Lung (tissue), 12 donors: ENCODE results near the gene HDAC4. TPM values are rescaled to one million over a fixed set of nuclear protein-coding genes. Genes with fewer than 3 reads are reported as not detected.

Experiments used
- ATAC-seq: fragments of 200-7000 bp; cut with Tn5 transposase; one replicate; pipeline ENCODE4 v1.9.1; 2020; ENCODE audit warnings: moderate number of reproducible peaks; ENCODE audit not compliant: insufficient read depth, low FRiP score
- DNase-seq, 3 donors: peaks; one replicate each; pipeline ENCODE4 v3.0.0-alpha.2; 2013 to 2017
- H3K27ac ChIP-seq, 2 donors: one replicate each; pipeline ENCODE4 v1.5.1; 2013; ENCODE audit warnings: mild to moderate bottlenecking in 2 of 2, moderate library complexity in 2 of 2, control low read depth in 1 of 2, inconsistent platforms in 1 of 2, low read depth in 1 of 2, low read length in 1 of 2
- H3K27me3 ChIP-seq, 3 donors: one replicate each; pipeline ENCODE4 v1.5.1; 2013; ENCODE audit warnings: low read length in 2 of 3; ENCODE audit not compliant: control insufficient read depth in 3 of 3, insufficient read depth in 3 of 3
- H3K36me3 ChIP-seq, 4 donors: one replicate each; pipeline ENCODE4 v1.5.1; 2013; ENCODE audit warnings: low read length in 4 of 4, mild to moderate bottlenecking in 1 of 4, moderate library complexity in 1 of 4; ENCODE audit not compliant: control insufficient read depth in 4 of 4, insufficient read depth in 4 of 4
- H3K4me1 ChIP-seq, 5 donors: one replicate each; pipeline ENCODE4 v1.5.1; 2013; ENCODE audit warnings: low read length in 5 of 5, mild to moderate bottlenecking in 2 of 5, moderate library complexity in 1 of 5; ENCODE audit not compliant: control insufficient read depth in 5 of 5, insufficient read depth in 5 of 5
- H3K4me3 ChIP-seq: one replicate; pipeline ENCODE4 v1.5.1; 2013; ENCODE audit warnings: mild to moderate bottlenecking, control low read depth, moderate library complexity
- H3K9ac ChIP-seq, 2 donors: one replicate each; pipeline ENCODE4 v1.5.1; 2013; ENCODE audit warnings: low read length in 2 of 2, control low read depth in 1 of 2; ENCODE audit not compliant: insufficient read depth in 1 of 2
- H3K9me3 ChIP-seq, 4 donors: one replicate each; pipeline ENCODE4 v1.5.1; 2013; ENCODE audit warnings: low read length in 3 of 4, mild to moderate bottlenecking in 1 of 4, moderate library complexity in 1 of 4; ENCODE audit not compliant: control insufficient read depth in 4 of 4, insufficient read depth in 3 of 4
- CTCF ChIP-seq: IDR thresholded peaks from 2 replicates; pipeline ENCODE4 v1.5.1; 2012; ENCODE audit warnings: mild to moderate bottlenecking; ENCODE audit errors: control extremely low read depth, extremely low read depth
- whole genome bisulfite sequencing, 2 donors: extraction: QIAGEN DNeasy Blood & Tissue Kit; methylation state at CpG; one replicate each; pipeline ENCODE4 v1.1.7; 2013; 5-methylcytosine and 5-hydroxymethylcytosine counted together
- polyA plus RNA-seq, 2 donors: library from polyadenylated mRNA; stranded (reverse); fragments of 200-250 nt; gene quantifications; one replicate each; pipeline ENCODE4 v1.2.1, GENCODE V29; 2013
- total RNA-seq, 2 donors: library from RNA; depleted of rRNA in 1 of 2; stranded (reverse); fragments of >200 nt in 1 of 2; gene quantifications; one replicate each; pipeline ENCODE4 v1.2.1, GENCODE V29; 2014 to 2021
- donor health status: control.
- donor health status: control.
- donor health status: Bipolar disorder and iron deficiency.
- donor health status: healthy.
- donor health status: DM: yes; HTN: yes; CAD: no.

The HDAC4 gene
- total and polyA plus RNA-seq, 4 donors: 6.9 to 47.7 (median 20.7) TPM

GRCh38 chr2:239439754-239440315 is 39.0 kb upstream of the HDAC4 start:
- H3K27ac ChIP-seq: no peak overlapping the region
- no peak overlapping the region for H3K4me3 ChIP-seq
- H3K9ac ChIP-seq: no peak overlapping the region
- 74 to 85% methylated on average over 9 to 11 of the region's 11 CpGs for WGBS, 2 donors
- H3K27me3 ChIP-seq: peaks cover 0 to 7% (median 0%) of the 10 kb centered on the region in 3 donors
- no peaks in the 10 kb centered on the region for H3K36me3 ChIP-seq
- ATAC-seq (no peak), DNase-seq (no peak)
- no peaks in the 10 kb centered on the region for H3K9me3 ChIP-seq
- H3K4me1 ChIP-seq: peaks cover 0 to 23% (median 12%) of the 10 kb centered on the region in 5 donors
- TF ChIP-seq CTCF: no peak

- Histone ChIP-seq H3K36me3 (no peaks in the 10 kb centered on the region), H3K4me3 (no peak overlapping the region), H3K9me3 (peaks cover 0 to under 1% (median under 1%) of the 10 kb centered on the region in 4 donors), H3K4me1 (peaks cover 0 to 23% (median 5%) of the 10 kb centered on the region in 5 donors), H3K27me3 (peaks cover 0 to 7% (median 0%) of the 10 kb centered on the region in 3 donors), H3K27ac (no peak overlapping the region), H3K9ac (no peak overlapping the region)
- ATAC-seq (peak; percentile 31), DNase-seq (no peak)
- 87 to 91% methylated on average over 21 of the region's 21 CpGs for WGBS, 2 donors
- TF ChIP-seq CTCF: no peak
Observed at GRCh38 chr2:239438995-239439753, 38.4 kb upstream of the HDAC4 start.

GRCh38 chr2:239438368-239438767 is 37.5 kb upstream of the HDAC4 start:
- WGBS, 2 donors: 80 to 83% methylated on average over 3 of the region's 3 CpGs

More at GRCh38 chr2:239438368-239438767, 37.5 kb upstream of the HDAC4 start:
- Histone ChIP-seq H3K4me1 (peaks cover 0 to 23% (median 4%) of the 10 kb centered on the region in 5 donors), H3K27me3 (peaks cover 0 to 7% (median 0%) of the 10 kb centered on the region in 3 donors), H3K9me3 (peaks cover 0 to 6% (median under 1%) of the 10 kb centered on the region in 4 donors), H3K27ac (no peak overlapping the region), H3K9ac (no peak overlapping the region), H3K36me3 (no peaks in the 10 kb centered on the region), H3K4me3 (no peak overlapping the region)
- TF ChIP-seq CTCF: no peak
- DNase-seq (no peak), ATAC-seq (no peak)
